ENCODE measurements around the gene ITPRIPL2.

The ITPRIPL2 gene

GRCh38 chr16:19073863-19074262, 39.9 kb upstream of the ITPRIPL2 start:
- CTCF ChIA-PET: interaction anchor here (0.6 kb wide), 1 partner anchor 19 kb away, joined by 9 read pairs; no protein-coding TSS in a partner anchor
- POLR2A ChIA-PET: no interaction called here
- DNase-seq (ENCODE audit: extremely low spot score): no peak
- TF ChIP-seq TARDBP (IDR thresholded peaks at IDR 0.05) (no peak), ZNF384 (IDR thresholded peaks at IDR 0.05) (no peak), FOXM1 (IDR thresholded peaks at IDR 0.05; ENCODE audit: borderline replicate concordance) (no peak), ELF4 (IDR thresholded peaks at IDR 0.05) (no peak), SP1 (IDR thresholded peaks at IDR 0.05) (no peak), LEF1 (IDR thresholded peaks at IDR 0.05; ENCODE audit: borderline replicate concordance) (no peak), FOXA1 (IDR thresholded peaks at IDR 0.05) (no peak), PKNOX1 (IDR thresholded peaks at IDR 0.05) (no peak), ARNT (IDR thresholded peaks at IDR 0.05) (no peak)

- no peak for TF ChIP-seq L3MBTL2 (conservative IDR thresholded peaks at IDR 0.05)
- ChIA-PET CTCF (interaction anchor here (1.5 kb wide), 1 partner anchor 10 kb away, joined by 5 read pairs; no protein-coding TSS in a partner anchor), POLR2A (no interaction called here)
- no peak for DNase-seq (ENCODE audit: extremely low spot score)
Observed at GRCh38 chr16:19075511-19075910, 38.3 kb upstream of the ITPRIPL2 start.

GRCh38 chr16:19077879-19078278, 35.9 kb upstream of the ITPRIPL2 start:
- TF ChIP-seq SUZ12 (IDR thresholded peaks at IDR 0.05) (no peak), TARDBP (IDR thresholded peaks at IDR 0.05) (no peak), FOXK2 (IDR thresholded peaks at IDR 0.05) (no peak), HDGF (IDR thresholded peaks at IDR 0.05; ENCODE audit: borderline replicate concordance) (no peak), ARNT (IDR thresholded peaks at IDR 0.05) (no peak), FOXM1 (IDR thresholded peaks at IDR 0.05; ENCODE audit: borderline replicate concordance) (no peak)
- CTCF ChIA-PET: no interaction called here
- DNase-seq (ENCODE audit: extremely low spot score): no peak
- POLR2A ChIA-PET: no interaction called here

- no peak for DNase-seq (ENCODE audit: extremely low spot score)
- POLR2A ChIA-PET: interaction anchor here (1.7 kb wide), 1 partner anchor 11 kb away, joined by 5 read pairs; no protein-coding TSS in a partner anchor
- CTCF ChIA-PET: no interaction called here
- TF ChIP-seq NFRKB (IDR thresholded peaks at IDR 0.05) (no peak), HDGF (IDR thresholded peaks at IDR 0.05; ENCODE audit: borderline replicate concordance) (no peak), LEF1 (IDR thresholded peaks at IDR 0.05; ENCODE audit: borderline replicate concordance) (no peak), CTBP1 (IDR thresholded peaks at IDR 0.05; ENCODE audit: borderline replicate concordance) (no peak), FOXK2 (IDR thresholded peaks at IDR 0.05) (no peak), SUZ12 (IDR thresholded peaks at IDR 0.05) (no peak), TARDBP (IDR thresholded peaks at IDR 0.05) (no peak), BHLHE40 (IDR thresholded peaks at IDR 0.05; ENCODE audit: borderline replicate concordance) (no peak), ZNF384 (IDR thresholded peaks at IDR 0.05) (no peak), L3MBTL2 (conservative IDR thresholded peaks at IDR 0.05) (no peak), PKNOX1 (IDR thresholded peaks at IDR 0.05) (no peak), ELF4 (IDR thresholded peaks at IDR 0.05) (no peak), ARNT (IDR thresholded peaks at IDR 0.05) (no peak)
Observed at GRCh38 chr16:19083670-19084069, 30.1 kb upstream of the ITPRIPL2 start.

GRCh38 chr16:19084139-19084538, 29.6 kb upstream of the ITPRIPL2 start:
- DNase-seq (ENCODE audit: extremely low spot score): no peak
- ChIA-PET POLR2A (interaction anchor here (1.7 kb wide), 1 partner anchor 11 kb away, joined by 5 read pairs; no protein-coding TSS in a partner anchor), CTCF (no interaction called here)
- TF ChIP-seq ELF4 (IDR thresholded peaks at IDR 0.05): no peak
- no peak for TF ChIP-seq SP1 (IDR thresholded peaks at IDR 0.05)
- TF ChIP-seq FOXA1 (IDR thresholded peaks at IDR 0.05): no peak
- TF ChIP-seq ARNT (IDR thresholded peaks at IDR 0.05): no peak
- no peak for TF ChIP-seq HDGF (IDR thresholded peaks at IDR 0.05; ENCODE audit: borderline replicate concordance)
- no peak for TF ChIP-seq NFRKB (IDR thresholded peaks at IDR 0.05)
- TF ChIP-seq PKNOX1 (IDR thresholded peaks at IDR 0.05): no peak
- TF ChIP-seq LEF1 (IDR thresholded peaks at IDR 0.05; ENCODE audit: borderline replicate concordance): no peak
- TF ChIP-seq SUZ12 (IDR thresholded peaks at IDR 0.05): no peak
- no peak for TF ChIP-seq TARDBP (IDR thresholded peaks at IDR 0.05)
- no peak for TF ChIP-seq FOXK2 (IDR thresholded peaks at IDR 0.05)
- TF ChIP-seq CTBP1 (IDR thresholded peaks at IDR 0.05; ENCODE audit: borderline replicate concordance): no peak
- TF ChIP-seq L3MBTL2 (conservative IDR thresholded peaks at IDR 0.05): no peak
- TF ChIP-seq FOXM1 (IDR thresholded peaks at IDR 0.05; ENCODE audit: borderline replicate concordance): no peak
- TF ChIP-seq BHLHE40 (IDR thresholded peaks at IDR 0.05; ENCODE audit: borderline replicate concordance): no peak
- no peak for TF ChIP-seq ZNF384 (IDR thresholded peaks at IDR 0.05)

- ChIA-PET CTCF (interaction anchor here (1.4 to 2.3 kb wide), 4 partner anchors 10 to 304 kb away, joined by 7 to 24 read pairs (median 10); partner anchors contain the start of gene TMC7), POLR2A (interaction anchor here (1.0 to 1.7 kb wide), 2 partner anchors 10 to 18 kb away, joined by 4 to 5 read pairs; partner anchors contain the start of gene COQ7)
- no peak for DNase-seq (ENCODE audit: extremely low spot score)
- no peak for TF ChIP-seq TARDBP (IDR thresholded peaks at IDR 0.05)
- TF ChIP-seq FOXM1 (IDR thresholded peaks at IDR 0.05; ENCODE audit: borderline replicate concordance): no peak
- no peak for TF ChIP-seq FOXK2 (IDR thresholded peaks at IDR 0.05)
- TF ChIP-seq SUZ12 (IDR thresholded peaks at IDR 0.05): no peak
- no peak for TF ChIP-seq BHLHE40 (IDR thresholded peaks at IDR 0.05; ENCODE audit: borderline replicate concordance)
- no peak for TF ChIP-seq ZNF384 (IDR thresholded peaks at IDR 0.05)
- no peak for TF ChIP-seq SP1 (IDR thresholded peaks at IDR 0.05)
- TF ChIP-seq HDGF (IDR thresholded peaks at IDR 0.05; ENCODE audit: borderline replicate concordance): no peak
- no peak for TF ChIP-seq L3MBTL2 (conservative IDR thresholded peaks at IDR 0.05)
- TF ChIP-seq ELF4 (IDR thresholded peaks at IDR 0.05): no peak
- TF ChIP-seq ARNT (IDR thresholded peaks at IDR 0.05): no peak
- TF ChIP-seq FOXA1 (IDR thresholded peaks at IDR 0.05): no peak
- TF ChIP-seq CTBP1 (IDR thresholded peaks at IDR 0.05; ENCODE audit: borderline replicate concordance): no peak
- no peak for TF ChIP-seq NFRKB (IDR thresholded peaks at IDR 0.05)
Observed at GRCh38 chr16:19084879-19085278, 28.9 kb upstream of the ITPRIPL2 start.
